GM10266 (cell line): ENCODE measurements around the gene MAML2.
"Not testable (repeated sequence)": the region's sequence is repeated elsewhere in the genome, so short reads cannot be mapped to it uniquely, and the experiment has no call there.

Experiments used
- DNase-seq: peaks from one replicate; pipeline ENCODE4 v3.0.0; 2012; ENCODE audit errors: extremely low spot score
- TF ChIP-seq, protein P1 (sequence below): IDR thresholded peaks from 2 replicates; pipeline ENCODE4 v1.5.1; 2012; ENCODE audit warnings: mild to moderate bottlenecking, low read depth; ENCODE audit not compliant: control insufficient read depth, insufficient read depth; ENCODE audit errors: missing control alignments

The MAML2 gene

DNA sequence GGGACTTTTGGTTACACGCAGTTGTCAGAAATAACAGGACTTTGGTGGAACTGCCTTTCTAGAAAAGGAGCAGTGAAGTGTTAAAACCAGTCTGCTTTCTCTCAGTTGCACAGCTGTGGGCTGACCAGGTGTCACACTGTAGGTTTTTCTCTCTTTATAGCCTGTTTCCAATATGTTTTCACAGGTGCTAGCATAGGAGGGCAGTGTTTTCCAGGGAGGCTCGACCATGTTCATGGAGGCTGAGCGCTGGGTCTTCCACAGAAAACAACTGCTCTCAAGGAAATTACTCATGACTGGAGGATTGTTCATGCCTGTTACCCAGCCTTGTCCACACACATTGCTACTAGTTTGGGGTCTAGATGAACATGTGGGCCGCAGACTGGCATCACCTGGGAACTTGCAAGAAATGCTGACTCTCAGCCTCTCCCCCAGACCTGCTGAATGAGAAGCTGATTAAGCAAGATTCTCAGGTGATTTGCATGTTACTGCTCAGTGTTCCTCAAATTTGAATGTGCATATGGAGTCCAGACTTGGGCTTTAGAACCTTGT is 157.7 kb downstream of the MAML2 start:
- DNase-seq: peak; percentile 20
- TF ChIP-seq, protein P1, sequence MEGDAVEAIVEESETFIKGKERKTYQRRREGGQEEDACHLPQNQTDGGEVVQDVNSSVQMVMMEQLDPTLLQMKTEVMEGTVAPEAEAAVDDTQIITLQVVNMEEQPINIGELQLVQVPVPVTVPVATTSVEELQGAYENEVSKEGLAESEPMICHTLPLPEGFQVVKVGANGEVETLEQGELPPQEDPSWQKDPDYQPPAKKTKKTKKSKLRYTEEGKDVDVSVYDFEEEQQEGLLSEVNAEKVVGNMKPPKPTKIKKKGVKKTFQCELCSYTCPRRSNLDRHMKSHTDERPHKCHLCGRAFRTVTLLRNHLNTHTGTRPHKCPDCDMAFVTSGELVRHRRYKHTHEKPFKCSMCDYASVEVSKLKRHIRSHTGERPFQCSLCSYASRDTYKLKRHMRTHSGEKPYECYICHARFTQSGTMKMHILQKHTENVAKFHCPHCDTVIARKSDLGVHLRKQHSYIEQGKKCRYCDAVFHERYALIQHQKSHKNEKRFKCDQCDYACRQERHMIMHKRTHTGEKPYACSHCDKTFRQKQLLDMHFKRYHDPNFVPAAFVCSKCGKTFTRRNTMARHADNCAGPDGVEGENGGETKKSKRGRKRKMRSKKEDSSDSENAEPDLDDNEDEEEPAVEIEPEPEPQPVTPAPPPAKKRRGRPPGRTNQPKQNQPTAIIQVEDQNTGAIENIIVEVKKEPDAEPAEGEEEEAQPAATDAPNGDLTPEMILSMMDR: no peak

DNA sequence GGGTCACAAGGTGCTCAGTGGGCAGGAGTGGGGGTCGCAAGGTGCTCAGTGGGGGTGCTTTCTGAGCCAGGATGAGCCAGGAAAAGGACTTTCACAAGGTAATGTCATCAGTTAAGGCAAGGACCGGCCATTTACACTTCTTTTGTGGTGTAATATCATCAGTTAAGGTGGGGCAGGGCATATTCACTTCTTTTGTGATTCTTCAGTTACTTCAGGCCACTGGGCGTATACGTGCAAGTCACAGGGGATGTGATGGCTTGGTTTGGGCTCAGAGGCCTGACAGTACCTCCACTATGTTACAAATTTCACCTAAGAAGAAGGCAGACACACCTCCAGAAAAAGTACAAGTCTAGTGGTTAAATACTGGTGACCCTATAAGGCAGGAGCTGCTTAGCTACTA is 162.1 kb downstream of the MAML2 start:
- not testable (repeated sequence) for DNase-seq

DNA sequence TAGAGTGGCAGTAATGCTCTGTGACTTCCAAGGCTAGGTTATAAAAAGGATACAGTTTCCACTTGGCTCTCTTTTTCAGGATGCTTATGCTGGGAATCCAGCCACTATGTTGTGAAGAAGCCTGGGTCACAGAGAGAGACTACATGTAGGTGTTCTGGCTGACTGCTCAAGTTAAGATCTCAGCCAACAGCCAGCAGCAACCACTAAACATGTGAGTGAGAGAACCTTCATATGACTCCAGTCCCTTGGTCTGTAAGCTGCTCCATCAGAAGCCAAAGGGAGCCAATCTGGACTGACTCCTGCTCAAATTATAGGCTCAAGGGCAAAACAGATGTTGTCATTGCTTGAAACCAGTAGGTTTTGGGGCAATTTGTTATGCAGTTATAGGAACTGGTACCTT is 162.7 kb downstream of the MAML2 start:
- TF ChIP-seq, protein P1: no peak
- DNase-seq: no peak

DNA sequence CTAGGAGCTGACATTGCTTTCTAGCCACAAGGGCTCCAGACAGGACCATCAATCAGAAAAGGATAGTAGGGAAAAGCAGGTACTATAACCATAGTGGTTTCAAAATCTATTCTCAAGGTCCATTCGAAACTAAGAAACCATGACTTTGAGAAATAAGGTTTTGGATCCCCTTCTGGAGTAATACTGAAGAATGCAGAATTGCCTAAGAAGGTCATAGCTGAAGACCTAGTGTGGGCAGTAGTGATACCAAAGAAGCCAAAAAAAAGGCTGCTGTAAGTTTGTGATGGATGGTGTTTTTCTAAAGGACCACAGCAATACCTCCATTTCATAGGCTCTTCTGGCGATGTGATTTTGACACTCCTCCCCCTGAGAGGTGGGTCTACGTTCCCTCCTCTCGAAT is 163.1 kb downstream of the MAML2 start:
- no peak for DNase-seq

DNA sequence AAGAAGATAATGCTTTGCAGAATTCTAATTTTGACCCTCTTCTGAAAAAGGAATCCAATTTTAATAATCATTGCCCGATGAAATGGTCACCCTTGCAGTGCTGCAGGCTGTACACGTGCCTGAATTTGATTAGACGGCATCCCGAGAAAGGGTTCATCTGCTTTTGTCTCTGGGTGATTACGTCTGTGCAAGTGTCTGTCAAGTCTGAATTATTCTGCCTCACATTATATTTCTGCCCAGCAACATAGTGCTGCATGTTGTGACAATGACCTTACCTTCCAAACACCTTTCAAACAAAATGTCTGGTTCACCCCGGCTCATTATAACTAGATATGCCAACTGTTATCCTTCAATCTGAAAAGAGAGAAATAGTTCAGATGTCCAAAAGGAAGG is 164.1 kb downstream of the MAML2 start:
- TF ChIP-seq, protein P1: no peak
- no peak for DNase-seq

More for the DNA sequence above, 163.1 kb downstream of the MAML2 start:
- TF ChIP-seq, protein P1: no peak

DNA sequence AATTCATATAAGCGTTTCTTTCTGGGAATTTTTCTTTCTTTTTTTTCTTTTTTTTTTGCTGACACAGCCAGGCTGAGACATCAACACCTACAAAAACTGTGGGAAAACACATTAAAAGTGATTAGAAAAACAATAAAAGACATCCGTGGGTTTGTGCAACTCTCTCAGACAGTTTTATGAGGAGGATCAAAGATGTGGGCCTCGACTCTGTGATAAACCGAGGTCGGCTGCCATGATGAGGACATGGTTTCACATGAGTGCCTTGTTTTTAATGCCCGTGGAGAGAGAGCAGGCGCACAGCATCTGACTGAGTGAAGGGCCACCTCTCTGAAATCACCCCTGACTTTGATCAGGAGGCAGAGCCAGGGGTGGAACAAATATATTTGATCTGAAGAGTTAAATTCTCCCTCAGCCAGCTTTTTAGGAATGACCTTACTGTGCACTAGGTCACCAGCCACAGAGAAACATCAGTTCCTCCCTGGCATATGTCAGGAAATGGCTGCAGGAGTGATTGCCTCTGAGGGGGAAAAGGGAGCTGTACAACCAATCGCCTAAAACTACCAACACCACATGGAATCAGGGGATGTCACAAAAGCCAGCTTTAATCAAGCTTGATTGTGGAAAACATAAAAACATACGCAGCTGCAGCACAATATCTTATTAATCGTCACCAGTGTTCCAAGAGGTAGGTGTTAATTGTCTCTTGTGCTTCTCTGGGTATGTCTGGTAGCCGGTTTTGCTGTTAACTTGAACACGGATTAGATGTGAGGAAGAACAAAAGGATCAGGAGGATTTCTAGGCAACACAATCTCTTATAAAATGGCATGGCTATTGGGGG is 164.7 kb downstream of the MAML2 start:
- no peak for DNase-seq
- TF ChIP-seq, protein P1: no peak

DNA sequence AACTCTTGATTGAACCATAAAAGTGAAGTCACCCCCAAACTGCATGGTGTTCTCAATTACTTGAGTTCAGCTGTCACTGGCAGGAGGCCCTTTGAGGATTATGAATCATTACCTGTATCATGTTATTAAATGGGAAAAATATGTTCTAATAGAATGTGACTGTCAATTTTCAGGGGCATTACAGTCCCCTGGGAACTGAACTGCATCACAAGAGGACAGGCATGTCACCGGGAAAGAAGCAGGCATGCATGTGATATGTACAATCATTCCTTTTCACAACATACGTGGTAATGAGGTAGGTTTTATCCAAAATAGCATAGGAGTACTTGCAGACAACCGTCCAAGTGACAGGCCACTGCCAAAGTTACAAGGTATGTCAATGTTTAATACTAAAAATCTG is 165.8 kb downstream of the MAML2 start:
- DNase-seq: no peak
- TF ChIP-seq, protein P1: no peak

DNA sequence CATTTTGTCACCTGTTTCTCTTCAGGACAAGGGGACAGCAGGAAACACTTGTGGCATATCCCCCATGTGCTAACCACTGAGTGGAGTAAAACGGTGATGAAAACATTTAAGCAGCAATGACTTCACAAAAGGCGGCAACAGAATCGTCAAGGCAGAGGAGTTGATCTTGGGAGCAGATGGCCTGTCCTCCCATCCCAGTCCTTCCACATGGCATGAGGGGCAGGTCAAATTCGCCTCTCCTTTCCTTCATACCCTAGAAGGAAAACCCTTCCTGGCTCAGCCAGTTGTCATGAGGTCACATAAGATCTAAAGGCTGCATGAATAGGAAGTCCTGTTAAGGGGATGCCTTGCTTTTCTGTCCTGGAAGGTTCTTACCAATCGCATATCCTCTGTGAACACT is 169.1 kb downstream of the MAML2 start:
- DNase-seq: no peak
- TF ChIP-seq, protein P1: no peak
